GM10248 (cell line): ENCODE data around the gene ROBO1.

Experiments
- CTCF ChIA-PET: fragments of 300-600 bp; sonication (Branson Sonifier 250); formaldehyde crosslinking; extraction: SDS; loops from one replicate; lab custom pipeline; 2021; ENCODE audit warnings: antibody characterized with exemption; lab: Yijun Ruan, JAX
- POLR2A ChIA-PET: fragments of 350-650 bp; sonication (Branson Sonifier 250); formaldehyde crosslinking; extraction: SDS; loops from one replicate; lab custom pipeline; 2020; ENCODE audit warnings: antibody characterized with exemption; lab: Yijun Ruan, JAX
- DNase-seq: peaks from one replicate; pipeline ENCODE4 v3.0.0; 2012; ENCODE audit errors: extremely low spot score
- TF ChIP-seq, protein P1 (sequence below): IDR thresholded peaks from 2 replicates; pipeline ENCODE4 v1.5.1; 2012; ENCODE audit warnings: mild to moderate bottlenecking, low read depth; ENCODE audit errors: extremely low read depth, missing control alignments, control extremely low read depth

The ROBO1 gene

DNA sequence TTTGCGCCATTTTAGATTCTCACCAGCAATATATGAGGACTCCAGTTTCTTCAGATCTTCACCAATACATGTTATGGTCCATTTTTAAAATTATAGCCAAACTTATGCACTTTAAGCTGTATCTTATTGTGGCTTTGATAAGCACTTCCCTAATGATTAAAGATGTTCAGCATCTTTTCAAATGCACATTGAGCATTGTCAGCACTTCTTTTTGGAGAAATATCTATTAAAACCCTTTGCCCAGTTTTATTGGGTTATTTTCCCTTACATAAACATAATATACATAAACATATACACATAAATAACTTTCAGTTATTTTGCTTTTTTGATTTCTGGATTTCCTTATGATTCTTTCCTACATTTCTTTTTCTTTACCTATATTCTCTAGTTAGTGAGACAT is 83.8 kb downstream of the ROBO1 start:
- POLR2A ChIA-PET = no interaction called here
- TF ChIP-seq, protein P1, sequence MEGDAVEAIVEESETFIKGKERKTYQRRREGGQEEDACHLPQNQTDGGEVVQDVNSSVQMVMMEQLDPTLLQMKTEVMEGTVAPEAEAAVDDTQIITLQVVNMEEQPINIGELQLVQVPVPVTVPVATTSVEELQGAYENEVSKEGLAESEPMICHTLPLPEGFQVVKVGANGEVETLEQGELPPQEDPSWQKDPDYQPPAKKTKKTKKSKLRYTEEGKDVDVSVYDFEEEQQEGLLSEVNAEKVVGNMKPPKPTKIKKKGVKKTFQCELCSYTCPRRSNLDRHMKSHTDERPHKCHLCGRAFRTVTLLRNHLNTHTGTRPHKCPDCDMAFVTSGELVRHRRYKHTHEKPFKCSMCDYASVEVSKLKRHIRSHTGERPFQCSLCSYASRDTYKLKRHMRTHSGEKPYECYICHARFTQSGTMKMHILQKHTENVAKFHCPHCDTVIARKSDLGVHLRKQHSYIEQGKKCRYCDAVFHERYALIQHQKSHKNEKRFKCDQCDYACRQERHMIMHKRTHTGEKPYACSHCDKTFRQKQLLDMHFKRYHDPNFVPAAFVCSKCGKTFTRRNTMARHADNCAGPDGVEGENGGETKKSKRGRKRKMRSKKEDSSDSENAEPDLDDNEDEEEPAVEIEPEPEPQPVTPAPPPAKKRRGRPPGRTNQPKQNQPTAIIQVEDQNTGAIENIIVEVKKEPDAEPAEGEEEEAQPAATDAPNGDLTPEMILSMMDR = no peak
- DNase-seq = no peak
- CTCF ChIA-PET = no interaction called here

DNA sequence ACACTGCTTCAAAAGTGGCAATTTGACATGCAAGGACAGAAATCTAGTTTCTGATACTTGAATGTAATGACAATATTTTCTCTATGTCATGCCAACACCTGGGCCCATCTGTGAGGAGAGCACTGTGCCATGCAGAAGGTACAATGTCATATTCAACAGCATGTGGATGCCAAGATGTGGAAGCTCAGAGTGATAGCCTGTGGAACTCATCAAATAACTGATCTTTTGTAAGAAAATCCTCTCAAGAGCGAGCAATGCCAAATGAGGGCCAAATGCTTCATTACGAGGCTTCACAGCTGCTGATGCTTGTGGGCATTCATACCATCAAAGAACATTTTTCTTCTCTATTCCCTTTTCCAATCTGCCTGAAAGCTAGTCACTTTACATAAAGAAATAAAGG is 95.1 kb downstream of the ROBO1 start:
- POLR2A ChIA-PET = no interaction called here
- DNase-seq = no peak
- CTCF ChIA-PET = no interaction called here
- TF ChIP-seq, protein P1 = no peak

DNA sequence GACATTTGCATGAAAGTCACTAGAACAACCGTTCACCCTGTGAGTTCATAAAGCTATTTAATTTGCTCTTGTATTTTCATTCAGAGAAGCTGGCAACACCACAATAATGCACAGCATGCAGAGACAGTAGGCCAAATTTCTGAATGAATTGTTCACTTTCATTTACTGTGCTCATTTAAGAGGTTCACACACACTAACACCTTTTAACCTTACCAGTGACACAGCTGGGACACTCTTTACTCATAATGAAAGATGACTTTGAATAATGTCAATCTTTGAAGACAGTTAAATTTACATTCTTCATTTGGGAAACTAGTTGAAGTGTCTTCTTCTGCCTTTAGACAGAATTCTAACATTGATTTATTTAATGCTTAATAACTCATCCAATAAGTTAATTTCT is 95.7 kb downstream of the ROBO1 start:
- CTCF ChIA-PET = interaction anchor here (1.7 kb wide), 1 partner anchor 15 kb away, joined by 4 read pairs; no protein-coding TSS in a partner anchor
- TF ChIP-seq, protein P1 = no peak
- no peak for DNase-seq
- POLR2A ChIA-PET = no interaction called here

DNA sequence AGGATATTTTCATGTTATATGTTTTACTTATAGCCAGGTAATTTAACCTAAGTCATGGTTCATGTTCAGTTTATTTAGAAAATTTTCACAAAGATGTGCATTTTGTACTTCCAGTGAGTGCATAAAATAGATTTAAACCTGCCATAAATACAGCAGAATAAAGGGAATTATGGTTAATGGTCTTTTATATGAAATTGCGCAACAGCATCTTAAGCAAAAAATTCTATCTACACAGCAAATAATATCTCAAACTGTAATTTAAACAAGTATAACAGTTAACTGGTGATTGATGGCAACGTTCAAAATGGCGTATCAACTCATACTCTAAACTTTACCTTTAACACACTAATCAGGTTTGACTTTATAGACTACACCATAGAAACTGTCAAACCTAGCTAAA is 97.6 kb downstream of the ROBO1 start:
- ChIA-PET CTCF (interaction anchor here (1.7 kb wide), 1 partner anchor 13 kb away, joined by 4 read pairs; no protein-coding TSS in a partner anchor), POLR2A (no interaction called here)
- TF ChIP-seq, protein P1 = no peak
- no peak for DNase-seq

DNA sequence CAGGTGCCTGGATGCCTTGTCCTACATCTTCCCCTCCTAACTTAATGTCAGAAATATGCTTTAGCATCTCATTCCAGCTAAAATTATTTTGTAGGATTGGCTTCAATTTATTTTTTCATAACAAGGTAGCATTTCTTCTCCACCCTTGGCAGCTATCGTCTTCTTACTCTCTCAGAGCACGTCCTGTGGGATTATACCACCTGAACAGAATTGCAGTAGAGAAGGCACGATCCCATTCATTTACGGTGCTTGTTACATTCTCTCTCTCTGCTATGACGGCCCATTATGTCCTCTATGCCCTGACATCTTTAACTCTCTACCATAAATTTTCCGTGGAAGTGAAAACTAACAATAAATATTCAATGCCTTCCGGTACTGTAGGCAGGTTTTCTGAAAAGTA is 103.3 kb downstream of the ROBO1 start:
- CTCF ChIA-PET = no interaction called here
- TF ChIP-seq, protein P1 = no peak
- POLR2A ChIA-PET = no interaction called here
- DNase-seq = no peak

DNA sequence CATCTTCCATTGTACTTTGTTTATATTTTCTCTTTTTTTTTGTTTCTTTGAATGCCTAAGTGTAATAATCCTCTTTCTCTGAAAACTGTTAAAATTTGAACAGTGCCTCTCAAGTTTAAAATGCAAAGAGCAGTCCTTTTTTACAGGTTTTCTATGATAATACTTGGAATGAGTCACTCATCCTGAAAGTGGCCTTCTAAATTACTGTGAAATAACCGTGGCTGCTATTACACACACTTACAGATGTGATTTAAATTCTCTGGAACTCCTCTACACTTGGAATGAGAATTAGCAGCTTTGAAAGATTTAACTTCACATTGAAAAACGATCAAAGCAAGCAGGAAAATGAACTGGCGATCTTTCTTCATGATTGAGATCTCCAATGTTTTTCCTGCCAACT is 105.9 kb downstream of the ROBO1 start:
- DNase-seq = no peak
- CTCF ChIA-PET = no interaction called here
- TF ChIP-seq, protein P1 = no peak
- POLR2A ChIA-PET = no interaction called here
